Uterus (tissue), 2 donors: ENCODE measurements around the gene SMIM20.

Experiments
- POLR2A ChIP-seq, 2 donors: fragments of 450-650 bp; IDR thresholded peaks; one replicate each; pipeline ENCODE4 v1.6.1; 2016; ENCODE audit warnings: antibody characterized with exemption in 2 of 2, mild to moderate bottlenecking in 1 of 2, moderate library complexity in 1 of 2
- TF ChIP-seq, protein P1 (sequence below), 4 experiments: fragments of 200-600 bp in 2 of 4; fragments of 450-650 bp in 2 of 4; sonication (generic) in 2 of 4; IDR thresholded peaks; one replicate each; pipeline ENCODE4 v1.5.1; 2016 to 2019; ENCODE audit warnings: antibody characterized with exemption in 4 of 4, mild to moderate bottlenecking in 2 of 4, moderate library complexity in 1 of 4

DNA sequence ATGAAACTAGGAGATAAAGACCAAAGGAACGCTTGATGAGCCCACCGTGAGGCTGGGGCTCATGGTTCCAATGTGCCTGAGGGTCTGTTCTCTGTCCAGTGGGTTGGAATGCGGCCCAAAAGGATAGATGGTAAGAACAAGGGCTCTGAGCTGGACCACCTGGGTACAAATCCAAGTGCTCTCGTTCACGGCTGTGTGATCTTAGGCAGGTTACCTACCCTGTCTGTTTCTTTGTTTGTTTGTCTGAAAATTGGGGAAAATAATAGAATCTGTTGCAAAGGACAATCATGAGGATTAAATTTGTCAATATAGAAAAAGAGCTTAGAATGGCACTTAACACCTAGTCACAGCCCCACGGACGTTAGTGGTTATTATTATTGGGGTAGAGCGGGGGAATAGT is 36.0 kb downstream of the SMIM20 start:
- TF ChIP-seq, protein P1, sequence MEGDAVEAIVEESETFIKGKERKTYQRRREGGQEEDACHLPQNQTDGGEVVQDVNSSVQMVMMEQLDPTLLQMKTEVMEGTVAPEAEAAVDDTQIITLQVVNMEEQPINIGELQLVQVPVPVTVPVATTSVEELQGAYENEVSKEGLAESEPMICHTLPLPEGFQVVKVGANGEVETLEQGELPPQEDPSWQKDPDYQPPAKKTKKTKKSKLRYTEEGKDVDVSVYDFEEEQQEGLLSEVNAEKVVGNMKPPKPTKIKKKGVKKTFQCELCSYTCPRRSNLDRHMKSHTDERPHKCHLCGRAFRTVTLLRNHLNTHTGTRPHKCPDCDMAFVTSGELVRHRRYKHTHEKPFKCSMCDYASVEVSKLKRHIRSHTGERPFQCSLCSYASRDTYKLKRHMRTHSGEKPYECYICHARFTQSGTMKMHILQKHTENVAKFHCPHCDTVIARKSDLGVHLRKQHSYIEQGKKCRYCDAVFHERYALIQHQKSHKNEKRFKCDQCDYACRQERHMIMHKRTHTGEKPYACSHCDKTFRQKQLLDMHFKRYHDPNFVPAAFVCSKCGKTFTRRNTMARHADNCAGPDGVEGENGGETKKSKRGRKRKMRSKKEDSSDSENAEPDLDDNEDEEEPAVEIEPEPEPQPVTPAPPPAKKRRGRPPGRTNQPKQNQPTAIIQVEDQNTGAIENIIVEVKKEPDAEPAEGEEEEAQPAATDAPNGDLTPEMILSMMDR (IDR thresholded peaks at IDR 0.05): no peak
- TF ChIP-seq POLR2A (IDR thresholded peaks at IDR 0.05): no peak
